SK-N-SH (cell line): ENCODE data around the gene ADGRL3. TPM values are rescaled to one million over a fixed set of nuclear protein-coding genes. Genes with fewer than 3 reads are reported as not detected.

Experiments used
- CTCF ChIA-PET: fragments of 300-600, 350-600 bp; formaldehyde crosslinking; extraction: SDS; loops from one replicate; lab custom pipeline; 2021; lab: Yijun Ruan, JAX
- POLR2A ChIA-PET: fragments of 350-600 bp; sonication (Branson Sonifier 250); formaldehyde crosslinking; extraction: SDS; loops from one replicate; lab custom pipeline; 2020; ENCODE audit warnings: antibody characterized with exemption, inconsistent platforms; lab: Yijun Ruan, JAX
- DNase-seq: peaks from one replicate; pipeline ENCODE4 v3.0.0; 2012
- H2AFZ ChIP-seq: fragments of 200-600 bp; sonication (generic); 2 replicates; pipeline ENCODE4 v1.8.1; 2016; ENCODE audit warnings: antibody characterized with exemption, mild to moderate bottlenecking, low read depth
- H3F3A ChIP-seq: fragments of 200-600 bp; sonication (generic); replicated peaks from 2 replicates; pipeline ENCODE3; 2016; ENCODE audit warnings: antibody characterized with exemption, mild to moderate bottlenecking; ENCODE audit not compliant: insufficient read depth
- H3K27ac ChIP-seq, 2 experiments: fragments of 200-500 bp in 1 of 2; fragments of 200-600 bp in 1 of 2; sonication (Bioruptor generic) in 1 of 2; sonication (generic), shearing (Covaris generic) in 1 of 2; 2 replicates each; pipeline versions ENCODE4 v1.5.1 to v1.6.1; 2014 to 2016; ENCODE audit warnings: low read depth in 2 of 2, inconsistent platforms in 1 of 2, low read length in 1 of 2, mild to moderate bottlenecking in 1 of 2, mixed read lengths in 1 of 2
- H3K27me3 ChIP-seq: fragments of 200-600 bp; sonication (generic), shearing (Covaris generic); 2 replicates; pipeline ENCODE4 v1.6.1; 2016; ENCODE audit warnings: mixed run types; ENCODE audit not compliant: insufficient read depth
- H3K36me3 ChIP-seq, 2 experiments: fragments of 200-500 bp in 1 of 2; fragments of 200-600 bp in 1 of 2; sonication (Bioruptor generic) in 1 of 2; sonication (generic) in 1 of 2; replicated peaks in 1 of 2; 2 replicates each; pipeline versions ENCODE3 to v1.5.1; 2014 to 2016; ENCODE audit warnings: low read length in 1 of 2, mild to moderate bottlenecking in 1 of 2; ENCODE audit not compliant: insufficient read depth in 2 of 2, control insufficient read depth in 1 of 2
- H3K4me1 ChIP-seq, 2 experiments: fragments of 200-500 bp in 1 of 2; fragments of 200-600 bp in 1 of 2; sonication (Bioruptor generic) in 1 of 2; sonication (generic), shearing (Covaris generic) in 1 of 2; 2 replicates each; pipeline versions ENCODE4 v1.5.1 to v1.6.1; 2014 to 2016; ENCODE audit warnings: low read depth in 1 of 2, low read length in 1 of 2, mixed run types in 1 of 2; ENCODE audit not compliant: insufficient read depth in 2 of 2, control insufficient read depth in 1 of 2
- H3K4me2 ChIP-seq: fragments of 200-600 bp; sonication (generic), shearing (Covaris generic); 2 replicates; pipeline ENCODE4 v1.6.1; 2017; ENCODE audit warnings: mixed run types
- H3K4me3 ChIP-seq, 2 experiments: fragments of 200-500 bp in 1 of 2; fragments of 200-600 bp in 1 of 2; sonication (Bioruptor generic) in 1 of 2; sonication (generic), shearing (Covaris generic) in 1 of 2; 2 replicates each; pipeline versions ENCODE4 v1.5.1 to v1.8.1; 2014 to 2016; ENCODE audit warnings: low read depth in 2 of 2, inconsistent platforms in 1 of 2, low read length in 1 of 2, mild to moderate bottlenecking in 1 of 2, mixed read lengths in 1 of 2, moderate library complexity in 1 of 2
- H3K79me2 ChIP-seq: fragments of 200-600 bp; sonication (generic); 2 replicates; pipeline ENCODE4 v1.8.1; 2017; ENCODE audit warnings: mild to moderate bottlenecking; ENCODE audit not compliant: insufficient read depth
- H3K9ac ChIP-seq: fragments of 200-600 bp; sonication (generic); 2 replicates; pipeline ENCODE4 v1.6.1; 2017; ENCODE audit warnings: mixed run types
- H3K9me2 ChIP-seq: fragments of 200-600 bp; sonication (generic); 2 replicates; pipeline ENCODE4 v1.6.1; 2017; ENCODE audit warnings: mixed run types
- H3K9me3 ChIP-seq: fragments of 200-600 bp; sonication (generic); 2 replicates; pipeline ENCODE4 v1.6.1; 2017; ENCODE audit warnings: mixed run types, mild to moderate bottlenecking, moderate library complexity
- H4K20me1 ChIP-seq: fragments of 200-600 bp; sonication (generic); 2 replicates; pipeline ENCODE4 v1.6.1; 2017; ENCODE audit warnings: mild to moderate bottlenecking, mixed run types; ENCODE audit not compliant: insufficient read depth
- CTCF ChIP-seq: fragments of 200-600 bp; sonication (generic); IDR thresholded peaks from 2 replicates; pipeline ENCODE4 v1.6.1; 2017; ENCODE audit warnings: antibody characterized with exemption, mild to moderate bottlenecking, moderate library complexity
- ELF1 ChIP-seq: IDR thresholded peaks from 2 replicates; pipeline ENCODE4 v1.4.0; 2012
- EP300 ChIP-seq, 2 experiments: IDR thresholded peaks; 2 replicates each; pipeline versions ENCODE4 v1.4.0 to v1.6.1; 2012; ENCODE audit warnings: borderline replicate concordance in 1 of 2, low read depth in 1 of 2, low read length in 1 of 2
- EZH2phosphoT487 ChIP-seq: fragments of 200-600 bp; sonication (generic); IDR thresholded peaks from 2 replicates; pipeline ENCODE4 v1.6.1; 2017; ENCODE audit warnings: low read depth, mixed run types, mild to moderate bottlenecking, antibody characterized with exemption, moderate library complexity, borderline replicate concordance
- FOSL2 ChIP-seq: IDR thresholded peaks from 2 replicates; pipeline ENCODE4 v1.4.0; 2012; ENCODE audit warnings: low read depth, mild to moderate bottlenecking, moderate library complexity, borderline replicate concordance
- FOXJ3 ChIP-seq: sonication (generic); formaldehyde crosslinking; IDR thresholded peaks from 2 replicates; pipeline ENCODE4 v1.5.1; 2020; ENCODE audit warnings: mild to moderate bottlenecking, missing genetic modification reagents
- FOXM1 ChIP-seq: IDR thresholded peaks from 2 replicates; pipeline ENCODE4 v1.4.0; 2012; ENCODE audit warnings: low read depth, mild to moderate bottlenecking
- GATA2 ChIP-seq: sonication (generic); formaldehyde crosslinking; IDR thresholded peaks from 2 replicates; pipeline ENCODE4 v1.5.0; 2020; ENCODE audit warnings: mild to moderate bottlenecking, missing genetic modification reagents
- IRF3 ChIP-seq: fragments of 150-350 bp; IDR thresholded peaks from 2 replicates; pipeline ENCODE4 v1.6.1; 2016; ENCODE audit warnings: mild to moderate bottlenecking, low read depth, low read length
- MAX ChIP-seq: IDR thresholded peaks from 2 replicates; pipeline ENCODE4 v1.4.0; 2012; ENCODE audit warnings: low read depth
- MEF2A ChIP-seq: IDR thresholded peaks from 2 replicates; pipeline ENCODE4 v1.4.0; 2012; ENCODE audit warnings: low read depth, borderline replicate concordance
- MXI1 ChIP-seq: IDR thresholded peaks from 2 replicates; pipeline ENCODE4 v1.6.1; 2012; ENCODE audit warnings: mild to moderate bottlenecking, low read depth, low read length, improper control_type of control experiment
- PBX3 ChIP-seq: IDR thresholded peaks from 2 replicates; pipeline ENCODE4; 2012
- RFX5 ChIP-seq: IDR thresholded peaks from 2 replicates; pipeline ENCODE4 v1.6.1; 2012; ENCODE audit warnings: mild to moderate bottlenecking, improper control_type of control experiment, low read length
- RXRA ChIP-seq: IDR thresholded peaks from 2 replicates; pipeline ENCODE4 v1.4.0; 2012; ENCODE audit warnings: low read depth, mild to moderate bottlenecking, borderline replicate concordance
- SIN3A ChIP-seq: IDR thresholded peaks from 2 replicates; pipeline ENCODE4 v1.6.1; 2012; ENCODE audit warnings: low read depth, mild to moderate bottlenecking, low read length, moderate library complexity, borderline replicate concordance
- SMC3 ChIP-seq: IDR thresholded peaks from 2 replicates; pipeline ENCODE4 v1.6.1; 2012; ENCODE audit warnings: low read depth, low read length, improper control_type of control experiment
- TCF12 ChIP-seq: IDR thresholded peaks from 2 replicates; pipeline ENCODE4 v1.4.0; 2012
- TEAD4 ChIP-seq: IDR thresholded peaks from 2 replicates; pipeline ENCODE4 v1.4.0; 2012; ENCODE audit warnings: mild to moderate bottlenecking, borderline replicate concordance; ENCODE audit not compliant: insufficient read depth
- ZBTB33 ChIP-seq: IDR thresholded peaks from 2 replicates; pipeline ENCODE4 v1.4.0; 2012; ENCODE audit warnings: low read depth, borderline replicate concordance
- WGBS: methylation state at CpG from one replicate; pipeline ENCODE4 v1.1.6; 2017; ENCODE audit warnings: low lambda C conversion rate; 5-methylcytosine and 5-hydroxymethylcytosine counted together
- polyA plus RNA-seq, 3 experiments: library from polyadenylated mRNA; depleted of rRNA; stranded (reverse); fragments of >200 nt; gene quantifications; 2 replicates each; pipeline ENCODE4 v1.2.3, GENCODE V29; 2012

Gene ADGRL3
- polyA plus RNA-seq, 1 of the 3 experiments (the other 2 are of a cell fraction), result 0.03 TPM

- Histone ChIP-seq H3K27ac (no peak overlapping the region), H3K79me2 (no peaks in the 10 kb centered on the region), H3K9me2 (no peaks in the 10 kb centered on the region), H4K20me1 (no peaks in the 10 kb centered on the region), H3K4me2 (no peak overlapping the region), H3K27me3 (no peaks in the 10 kb centered on the region), H3K9ac (no peak overlapping the region), H2AFZ (no peak overlapping the region), H3K4me1 (no peaks in the 10 kb centered on the region), H3K36me3 (no peaks in the 10 kb centered on the region), H3K9me3 (no peaks in the 10 kb centered on the region), H3K4me3 (no peak overlapping the region), H3F3A (no peaks in the 10 kb centered on the region)
- DNase-seq, result no peak
- TF ChIP-seq FOXM1, result no peak
- no peak for TF ChIP-seq RFX5
- TF ChIP-seq FOSL2, result no peak
- no peak for TF ChIP-seq IRF3
- TF ChIP-seq FOXJ3 (CRISPR knock-in tag), result no peak
- no peak for TF ChIP-seq ELF1
- TF ChIP-seq GATA2, result no peak
- no peak for TF ChIP-seq TEAD4
- TF ChIP-seq MXI1, result no peak
- no peak for TF ChIP-seq PBX3
- WGBS, result 57% methylated on average over 6 of the region's 6 CpGs
- CTCF ChIA-PET, result interaction anchor here (1.4 kb wide), 1 partner anchor 25 kb away, joined by 5 read pairs; no protein-coding TSS in a partner anchor
- POLR2A ChIA-PET, result no interaction called here
Measured at GRCh38 chr4:61716426-61716825, 516.3 kb downstream of the ADGRL3 start.

GRCh38 chr4:61723492-61723891, 523.4 kb downstream of the ADGRL3 start:
- H2AFZ ChIP-seq, result no peak overlapping the region
- H3K27me3 ChIP-seq, result no peaks in the 10 kb centered on the region
- H3K9ac ChIP-seq, result no peak overlapping the region
- H3K4me2 ChIP-seq, result no peak overlapping the region
- no peak overlapping the region for H3K27ac ChIP-seq
- CTCF ChIA-PET, result interaction anchor here (1.2 to 2.3 kb wide), 2 partner anchors 15 to 18 kb away, joined by 3 to 7 read pairs; no protein-coding TSS in a partner anchor
- 50% methylated on average over 7 of the region's 7 CpGs for WGBS
- no peaks in the 10 kb centered on the region for H3K9me2 ChIP-seq
- TF ChIP-seq IRF3 (no peak), SMC3 (no peak), EP300 (IDR thresholded peaks at IDR 0.05; ENCODE audit: borderline replicate concordance in 1 of 2, low read depth in 1 of 2, low read length in 1 of 2) (no peak), CTCF (no peak), SIN3A (no peak), MEF2A (no peak), TCF12 (no peak), ELF1 (no peak), ZBTB33 (no peak), EZH2phosphoT487 (no peak), PBX3 (no peak), RXRA (no peak), MAX (no peak)
- TF ChIP-seq, all 33 proteins: peak for 0
- no peak for DNase-seq
- Histone ChIP-seq H4K20me1 (no peaks in the 10 kb centered on the region), H3K79me2 (no peaks in the 10 kb centered on the region), H3K9me3 (no peaks in the 10 kb centered on the region), H3F3A (no peaks in the 10 kb centered on the region), H3K4me1 (no peaks in the 10 kb centered on the region), H3K4me3 (no peak overlapping the region), H3K36me3 (no peaks in the 10 kb centered on the region)
- POLR2A ChIA-PET, result no interaction called here
